Activated CD8-positive, alpha-beta memory T cell treated with anti-CD3 and anti-CD28 coated beads, Interleukin-2, amount 10 ng/mL, durations not matched to agents 7 days and 5 days (primary cell): Measurements from ENCODE around the gene SLCO2A1. TPM values are rescaled to one million over a fixed set of nuclear protein-coding genes. Genes with fewer than 3 reads are reported as not detected.
"Not testable (repeated sequence)": the region's sequence is repeated elsewhere in the genome, so short reads cannot be mapped to it uniquely, and the experiment has no call there.

Experiments used
- ATAC-seq: fragments of 150-1000 bp; cut with Tn5 transposase; one replicate; pipeline ENCODE4 v1.10.0; 2021; ENCODE audit warnings: moderate library complexity
- CTCF ChIA-PET: fragments of 350-600 bp; sonication (Branson Sonifier 250); formaldehyde crosslinking; loops from one replicate; lab custom pipeline; 2021; ENCODE audit warnings: antibody characterized with exemption; lab: Charles Lee
- DNase-seq: peaks from one replicate; pipeline ENCODE4 v3.0.0-alpha.2; 2020
- H3K27ac Mint-ChIP-seq: one replicate; pipeline ENCODE4 v1.8.0; 2021; ENCODE audit warnings: mild to moderate bottlenecking, mixed read lengths
- H3K27me3 Mint-ChIP-seq: one replicate; pipeline ENCODE4 v1.8.0; 2021; ENCODE audit warnings: mixed read lengths
- H3K36me3 Mint-ChIP-seq: one replicate; pipeline ENCODE4 v1.8.0; 2021; ENCODE audit warnings: mild to moderate bottlenecking, mixed read lengths
- H3K4me1 Mint-ChIP-seq: one replicate; pipeline ENCODE4 v1.8.0; 2021; ENCODE audit warnings: mixed read lengths
- H3K4me3 Mint-ChIP-seq: one replicate; pipeline ENCODE4 v1.8.0; 2021; ENCODE audit warnings: mild to moderate bottlenecking, moderate library complexity, mixed read lengths
- H3K9me3 Mint-ChIP-seq: one replicate; pipeline ENCODE4 v1.8.0; 2022; ENCODE audit warnings: low read depth, mixed read lengths
- total RNA-seq, 2 experiments: library from RNA; stranded (reverse); gene quantifications; one replicate each; pipeline ENCODE4 v1.2.3, GENCODE V29; 2021

The SLCO2A1 gene
- total RNA-seq, result not detected

- H3K4me1 Mint-ChIP-seq, result peaks cover 2% of the 10 kb centered on the region
- H3K36me3 Mint-ChIP-seq, result no peaks in the 10 kb centered on the region
- H3K27ac Mint-ChIP-seq, result no peak within 1 kb of the TSS
- ATAC-seq (no peak), DNase-seq (no peak)
- peaks cover 64% of the 10 kb centered on the region for H3K27me3 Mint-ChIP-seq
- H3K9me3 Mint-ChIP-seq, result no peaks in the 10 kb centered on the region
- peak within 1 kb of the TSS; percentile 20 for H3K4me3 Mint-ChIP-seq
- CTCF ChIA-PET, result no interaction called here
Observed at GRCh38 chr3:134029734-134030378, at the start of gene SLCO2A1. Gene SLCO2A1 (minus strand): TSS chr3:134029925. CDS start chr3:134029802, 123 bp downstream.

DNA sequence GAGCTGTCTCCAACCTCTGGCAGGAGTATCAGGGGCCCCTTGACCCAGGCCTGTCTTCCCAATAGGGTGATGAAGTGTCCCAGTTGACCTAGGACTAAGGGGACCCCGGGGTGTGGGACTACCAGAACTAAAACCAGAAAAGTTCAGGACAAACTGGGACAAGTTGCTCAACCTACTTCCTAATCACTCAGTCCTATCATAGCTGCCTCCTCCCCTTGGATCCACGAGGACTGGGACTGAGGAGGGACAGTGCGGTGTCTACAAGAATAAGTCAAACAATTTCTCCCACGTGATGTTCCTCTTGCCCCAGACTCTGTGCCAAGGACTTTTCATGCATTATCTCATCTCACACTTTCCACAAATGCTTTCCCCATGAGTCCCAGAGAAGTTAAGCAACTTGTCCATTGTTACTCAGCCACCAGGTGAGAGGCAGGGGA, 49.4 kb upstream of the SLCO2A1 start:
- Mint-ChIP-seq H3K9me3 (no peaks in the 10 kb centered on the region), H3K27ac (no peak overlapping the region), H3K4me1 (no peaks in the 10 kb centered on the region), H3K4me3 (no peak overlapping the region), H3K36me3 (no peaks in the 10 kb centered on the region), H3K27me3 (peaks cover 8% of the 10 kb centered on the region)
- CTCF ChIA-PET, result no interaction called here
- DNase-seq (peak; percentile 32), ATAC-seq (no peak)

- H3K27ac Mint-ChIP-seq, result no peak overlapping the region
- CTCF ChIA-PET, result no interaction called here
Observed at GRCh38 chr3:134078169-134078831, 48.6 kb upstream of the SLCO2A1 start.

GRCh38 chr3:134077649-134078161, 48.0 kb upstream of the SLCO2A1 start:
- no peaks in the 10 kb centered on the region for H3K4me1 Mint-ChIP-seq
- H3K4me3 Mint-ChIP-seq, result no peak overlapping the region
- DNase-seq (peak; percentile 9), ATAC-seq (no peak)
- CTCF ChIA-PET, result no interaction called here
- H3K27me3 Mint-ChIP-seq, result peaks cover 8% of the 10 kb centered on the region
- H3K36me3 Mint-ChIP-seq, result no peaks in the 10 kb centered on the region
- H3K27ac Mint-ChIP-seq, result no peak overlapping the region
- no peaks in the 10 kb centered on the region for H3K9me3 Mint-ChIP-seq

More at GRCh38 chr3:134078169-134078831, 48.6 kb upstream of the SLCO2A1 start:
- Mint-ChIP-seq H3K9me3 (no peaks in the 10 kb centered on the region), H3K27me3 (peaks cover 8% of the 10 kb centered on the region), H3K4me3 (no peak overlapping the region), H3K4me1 (no peaks in the 10 kb centered on the region), H3K36me3 (no peaks in the 10 kb centered on the region)
- DNase-seq (peak; percentile 9), ATAC-seq (no peak)

- Mint-ChIP-seq H3K27me3 (peaks cover 8% of the 10 kb centered on the region), H3K27ac (no peak overlapping the region), H3K4me1 (no peaks in the 10 kb centered on the region), H3K36me3 (no peaks in the 10 kb centered on the region), H3K9me3 (no peaks in the 10 kb centered on the region), H3K4me3 (no peak overlapping the region)
- ATAC-seq (no peak), DNase-seq (peak; percentile 7)
- CTCF ChIA-PET, result no interaction called here
Observed at GRCh38 chr3:134076851-134077250, 47.1 kb upstream of the SLCO2A1 start.

GRCh38 chr3:134075846-134076245, 46.1 kb upstream of the SLCO2A1 start:
- Mint-ChIP-seq H3K27me3 (peaks cover 1% of the 10 kb centered on the region), H3K4me3 (no peak overlapping the region), H3K36me3 (no peaks in the 10 kb centered on the region), H3K4me1 (no peaks in the 10 kb centered on the region), H3K27ac (no peak overlapping the region), H3K9me3 (no peaks in the 10 kb centered on the region)
- no peak for ATAC-seq
- CTCF ChIA-PET, result interaction anchor here (0.6 kb wide), 1 partner anchor 860 kb away, joined by 3 read pairs; no protein-coding TSS in a partner anchor
- peak; percentile 18 for DNase-seq

- no peaks in the 10 kb centered on the region for H3K4me1 Mint-ChIP-seq
- CTCF ChIA-PET, result no interaction called here
- peak overlapping the region; percentile 22 for H3K27ac Mint-ChIP-seq
- H3K27me3 Mint-ChIP-seq, result no peaks in the 10 kb centered on the region
- DNase-seq (peak; percentile 14), ATAC-seq (no peak)
- H3K9me3 Mint-ChIP-seq, result no peaks in the 10 kb centered on the region
- H3K4me3 Mint-ChIP-seq, result no peak overlapping the region
- no peaks in the 10 kb centered on the region for H3K36me3 Mint-ChIP-seq
Observed at GRCh38 chr3:134075568-134075825, 45.8 kb upstream of the SLCO2A1 start.

DNA sequence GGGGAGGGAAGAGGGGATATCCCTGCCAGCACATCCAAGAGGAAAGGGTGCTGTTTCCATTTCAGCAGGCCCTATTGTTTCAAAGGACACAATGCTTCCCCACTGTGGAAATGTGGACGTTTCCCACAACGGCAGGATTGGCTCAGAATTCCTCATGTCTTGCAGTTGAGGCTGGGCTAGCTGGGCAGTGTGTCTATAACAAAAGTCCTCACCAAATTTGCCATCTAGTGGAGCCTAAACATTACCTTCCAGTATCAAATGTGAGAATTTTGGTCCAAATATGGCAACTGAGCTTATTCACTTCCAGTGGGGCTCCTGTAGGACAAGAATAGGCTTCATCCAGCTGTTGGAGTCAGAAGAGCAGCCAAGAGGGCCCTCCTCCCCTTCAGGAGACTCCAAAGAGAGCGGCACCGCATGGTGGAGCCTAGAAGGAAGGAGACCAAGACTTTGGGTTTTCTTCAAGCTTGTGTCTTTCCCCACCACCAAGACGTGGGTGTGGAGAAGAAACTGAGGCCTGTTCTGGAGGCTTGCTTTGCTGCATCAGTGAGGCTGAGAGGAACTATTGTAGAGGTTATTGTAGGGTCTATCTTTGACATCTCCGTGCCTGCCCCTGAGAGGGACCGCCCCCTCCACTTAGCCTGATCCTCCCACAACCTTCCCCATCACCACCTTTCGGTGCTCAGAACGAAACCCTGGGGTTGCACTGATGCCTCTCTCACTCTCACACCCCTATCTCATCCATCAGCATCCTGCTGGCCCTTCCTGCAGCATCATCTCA, 45.3 kb upstream of the SLCO2A1 start:
- Mint-ChIP-seq H3K4me1 (no peaks in the 10 kb centered on the region), H3K36me3 (no peaks in the 10 kb centered on the region), H3K27ac (peak overlapping the region; percentile 22), H3K4me3 (no peak overlapping the region), H3K27me3 (no peaks in the 10 kb centered on the region), H3K9me3 (no peaks in the 10 kb centered on the region)
- DNase-seq, result peak; percentile 5
- CTCF ChIA-PET, result no interaction called here
- ATAC-seq, result no peak

DNA sequence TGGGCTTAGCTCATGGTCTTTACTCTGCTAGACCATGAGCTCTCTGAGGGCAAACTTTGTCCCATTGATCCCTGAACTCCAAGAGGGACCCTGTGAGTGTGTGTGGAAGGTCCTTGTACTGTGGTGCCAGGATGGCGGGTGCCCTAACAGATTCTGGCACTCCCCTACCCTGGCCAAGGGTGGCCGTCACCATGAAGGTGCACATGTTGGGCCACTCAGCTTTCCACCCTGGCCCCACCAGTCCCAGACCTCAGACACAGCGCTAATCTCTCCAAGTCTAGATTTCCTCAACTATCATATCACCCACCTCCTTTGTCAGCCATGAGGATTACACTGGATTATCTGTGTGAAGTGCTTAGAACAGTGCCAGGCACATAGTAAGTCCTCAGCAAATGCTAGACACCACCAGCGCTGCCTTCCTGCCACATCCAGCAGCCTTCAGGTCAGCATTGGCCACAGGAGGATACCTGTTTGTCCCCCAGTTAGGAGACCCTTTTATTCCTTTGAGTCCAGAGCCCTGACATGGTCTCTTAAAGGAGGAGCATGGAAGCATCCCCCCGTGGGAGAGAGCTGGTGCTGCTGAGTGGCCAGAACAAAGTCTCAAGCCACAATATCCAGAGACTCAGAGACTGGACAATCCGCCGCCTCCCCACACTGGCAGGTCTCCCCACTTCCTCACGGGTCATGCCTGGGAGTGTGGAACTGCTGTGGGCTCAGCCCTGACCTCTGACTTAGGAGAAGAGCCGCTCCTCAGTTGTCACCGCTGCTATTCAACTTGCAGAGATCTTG, 44.5 kb upstream of the SLCO2A1 start:
- H3K9me3 Mint-ChIP-seq, result no peaks in the 10 kb centered on the region
- no peak overlapping the region for H3K27ac Mint-ChIP-seq
- no peak overlapping the region for H3K4me3 Mint-ChIP-seq
- no peaks in the 10 kb centered on the region for H3K27me3 Mint-ChIP-seq
- no peaks in the 10 kb centered on the region for H3K4me1 Mint-ChIP-seq
- DNase-seq (peak; percentile 33), ATAC-seq (no peak)
- no peaks in the 10 kb centered on the region for H3K36me3 Mint-ChIP-seq
- CTCF ChIA-PET, result no interaction called here

- H3K36me3 Mint-ChIP-seq, result no peaks in the 10 kb centered on the region
- ATAC-seq, result no peak
- no peaks in the 10 kb centered on the region for H3K27me3 Mint-ChIP-seq
- H3K4me1 Mint-ChIP-seq, result no peaks in the 10 kb centered on the region
- peak; percentile 5 for DNase-seq
- CTCF ChIA-PET, result no interaction called here
- no peak overlapping the region for H3K4me3 Mint-ChIP-seq
- H3K27ac Mint-ChIP-seq, result no peak overlapping the region
- no peaks in the 10 kb centered on the region for H3K9me3 Mint-ChIP-seq
Observed at GRCh38 chr3:134073583-134073945, 43.8 kb upstream of the SLCO2A1 start.

- ATAC-seq (no peak), DNase-seq (peak; percentile 12)
- CTCF ChIA-PET, result no interaction called here
- H3K4me3 Mint-ChIP-seq, result no peak overlapping the region
- H3K36me3 Mint-ChIP-seq, result no peaks in the 10 kb centered on the region
- no peaks in the 10 kb centered on the region for H3K27me3 Mint-ChIP-seq
- no peak overlapping the region for H3K27ac Mint-ChIP-seq
- H3K9me3 Mint-ChIP-seq, result no peaks in the 10 kb centered on the region
- no peaks in the 10 kb centered on the region for H3K4me1 Mint-ChIP-seq
Observed at GRCh38 chr3:134072881-134073582, 43.3 kb upstream of the SLCO2A1 start.

DNA sequence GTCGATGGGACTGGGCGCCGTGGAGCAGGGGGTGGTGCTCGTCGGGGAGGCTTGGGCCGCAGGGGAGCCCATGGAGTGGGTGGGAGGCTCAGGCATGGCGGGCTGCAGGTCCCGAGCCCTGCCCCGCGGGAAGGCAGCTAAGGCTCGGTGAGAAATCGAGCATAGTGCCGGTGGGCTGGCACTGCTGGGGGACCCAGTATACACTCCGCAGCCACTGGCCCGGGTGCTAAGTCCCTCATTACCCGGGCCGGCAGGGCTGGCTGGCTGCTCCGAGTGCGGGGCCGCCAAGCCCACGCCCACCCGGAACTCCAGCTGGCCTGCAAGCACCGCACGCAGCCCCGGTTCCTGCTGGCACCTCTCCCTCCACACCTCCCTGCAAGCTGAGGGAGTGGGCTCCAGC, 40.6 kb upstream of the SLCO2A1 start:
- H3K27ac Mint-ChIP-seq, ATAC-seq, H3K36me3 Mint-ChIP-seq, H3K4me3 Mint-ChIP-seq, H3K9me3 Mint-ChIP-seq, H3K4me1 Mint-ChIP-seq, H3K27me3 Mint-ChIP-seq, DNase-seq, CTCF ChIA-PET: not testable (repeated sequence)

DNA sequence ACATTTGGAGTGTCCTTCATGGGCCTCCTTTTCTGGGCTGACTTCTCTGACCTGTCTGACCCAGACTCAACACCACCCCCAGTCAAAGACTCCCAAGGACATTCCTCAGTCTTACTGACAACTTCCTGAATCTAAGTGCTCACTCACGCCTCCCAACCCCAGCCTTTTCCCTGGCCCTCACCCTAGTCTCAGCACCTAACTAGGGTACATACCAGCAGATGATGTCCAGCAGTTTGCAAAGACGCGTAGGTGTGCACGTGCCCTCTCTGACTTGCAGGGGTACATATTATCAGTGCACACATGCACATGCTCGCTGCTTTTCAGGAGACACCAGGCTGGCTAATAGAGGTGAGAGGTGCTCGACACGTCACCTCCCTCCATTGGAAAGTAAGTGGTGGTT, 38.7 kb upstream of the SLCO2A1 start:
- Mint-ChIP-seq H3K4me1 (no peaks in the 10 kb centered on the region), H3K36me3 (no peaks in the 10 kb centered on the region), H3K27ac (no peak overlapping the region), H3K4me3 (no peak overlapping the region), H3K9me3 (no peaks in the 10 kb centered on the region), H3K27me3 (no peaks in the 10 kb centered on the region)
- no peak for DNase-seq
- CTCF ChIA-PET, result no interaction called here
- no peak for ATAC-seq
